Measurements from ENCODE around the gene SMARCA5.

GRCh38 chr4:143555676-143556075, 42.2 kb downstream of the SMARCA5 start:
- no peak for TF ChIP-seq CTCF (IDR thresholded peaks at IDR 0.05)
- TF ChIP-seq POLR2A (IDR thresholded peaks at IDR 0.05): no peak

Measured in adrenal gland (tissue), 5 donors.